T-cell (primary cell): ENCODE results near the gene ADGRG7. TPM values are rescaled to one million over a fixed set of nuclear protein-coding genes. Genes with fewer than 3 reads are reported as not detected.

Experiments used
- ATAC-seq, 4 experiments: fragments of 200-7000 bp in 3 of 4; fragments of 150-1000 bp in 1 of 4; cut with Tn5 transposase; replicated peaks in 1 of 4; 1 replicate in 3 of 4; 2 replicates in 1 of 4; pipeline ENCODE4 v1.10.0; 2021; ENCODE audit warnings: moderate library complexity in 3 of 4, mild to moderate bottlenecking in 2 of 4, moderate number of reproducible peaks in 1 of 4
- CTCF ChIA-PET, 2 donors: fragments of 300-600 bp; sonication (Branson Sonifier 250); formaldehyde crosslinking; loops; one replicate each; lab custom pipeline; 2022; ENCODE audit warnings: antibody characterized with exemption in 2 of 2; lab: Charles Lee
- POLR2A ChIA-PET, 2 donors: fragments of 300-600 bp; sonication (Branson Sonifier 250); formaldehyde crosslinking; loops; one replicate each; lab custom pipeline; 2022; ENCODE audit warnings: antibody characterized with exemption in 2 of 2; lab: Charles Lee
- DNase-seq, 35 experiments: peaks; one replicate each; pipeline versions ENCODE4 v3.0.0 to v3.0.0-alpha.2; 2013 to 2023
- H3K27ac ChIP-seq: one replicate; pipeline ENCODE4 v1.5.1; 2013; ENCODE audit warnings: low read length
- H3K27me3 ChIP-seq, 2 experiments: replicated peaks in 1 of 2; 1 replicate in 1 of 2; 2 replicates in 1 of 2; pipeline versions ENCODE4 v1.6.1 to v1.7.0; 2013; ENCODE audit warnings: low read length in 1 of 2, mixed read lengths in 1 of 2; ENCODE audit not compliant: control insufficient read depth in 2 of 2, insufficient read depth in 2 of 2; ENCODE audit errors: extremely low read depth in 1 of 2
- H3K36me3 ChIP-seq, 2 donors: 1 replicate in 1 of 2; 2 replicates in 1 of 2; pipeline versions ENCODE4 v1.6.1 to v1.7.0; 2013; ENCODE audit warnings: low read length in 1 of 2; ENCODE audit not compliant: control insufficient read depth in 2 of 2, insufficient read depth in 1 of 2; ENCODE audit errors: extremely low read depth in 1 of 2
- H3K4me1 ChIP-seq, 2 experiments: 1 replicate in 1 of 2; 2 replicates in 1 of 2; pipeline versions ENCODE4 v1.6.1 to v1.7.0; 2013; ENCODE audit warnings: low read length in 2 of 2, mixed read lengths in 1 of 2; ENCODE audit not compliant: insufficient read depth in 2 of 2, control insufficient read depth in 1 of 2; ENCODE audit errors: extremely low read depth in 1 of 2
- H3K4me3 ChIP-seq, 2 donors: 1 replicate in 1 of 2; 2 replicates in 1 of 2; pipeline versions ENCODE4 v1.5.1 to v1.7.0; 2013; ENCODE audit warnings: mild to moderate bottlenecking in 2 of 2, low read length in 1 of 2, moderate library complexity in 1 of 2; ENCODE audit not compliant: control insufficient read depth in 1 of 2; ENCODE audit errors: extremely low read depth in 1 of 2
- H3K9me3 ChIP-seq: 2 replicates; pipeline ENCODE4 v1.7.0; 2013
- H3K27ac Mint-ChIP-seq, 2 donors: one replicate each; pipeline ENCODE4 v1.8.0; 2020 to 2021; ENCODE audit warnings: mild to moderate bottlenecking in 2 of 2, mixed read lengths in 2 of 2
- H3K27me3 Mint-ChIP-seq, 2 donors: one replicate each; pipeline ENCODE4 v1.8.0; 2021 to 2022; ENCODE audit warnings: mixed read lengths in 2 of 2
- H3K36me3 Mint-ChIP-seq: one replicate; pipeline ENCODE4 v1.8.0; 2021; ENCODE audit warnings: mixed read lengths
- H3K4me1 Mint-ChIP-seq, 3 donors: one replicate each; pipeline ENCODE4 v1.8.0; 2020 to 2022; ENCODE audit warnings: mixed read lengths in 3 of 3, mild to moderate bottlenecking in 1 of 3
- H3K4me3 Mint-ChIP-seq, 3 donors: one replicate each; pipeline ENCODE4 v1.8.0; 2020 to 2022; ENCODE audit warnings: mild to moderate bottlenecking in 3 of 3, mixed read lengths in 3 of 3, moderate library complexity in 3 of 3
- H3K9me3 Mint-ChIP-seq, 3 donors: one replicate each; pipeline ENCODE4 v1.8.0; 2020 to 2022; ENCODE audit warnings: mixed read lengths in 3 of 3
- WGBS: methylation state at CpG from one replicate; pipeline ENCODE4 v1.1.5; 2013; ENCODE audit warnings: missing lambda C conversion rate; ENCODE audit not compliant: insufficient coverage; 5-methylcytosine and 5-hydroxymethylcytosine counted together
- total RNA-seq, 35 experiments: library from RNA in 6 of 35; stranded (reverse) in 6 of 35; fragments of 120-200 nt in 1 of 35; gene quantifications; one replicate each; pipeline versions ENCODE4 v1.2.1 to v1.2.4 and lab custom pipeline; 2013 to 2026

Gene ADGRG7
- total RNA-seq, 5 donors from 2014 or later (not counting 1 experiment from before 2014, with no cell fraction given) = not detected

GRCh38 chr3:100681496-100681895, 72.1 kb downstream of the ADGRG7 start:
- no peak overlapping the region for H3K4me3 ChIP-seq
- DNase-seq (no peak), ATAC-seq (no peak)
- H3K27ac Mint-ChIP-seq = no peak overlapping the region
- H3K9me3 Mint-ChIP-seq = no peaks in the 10 kb centered on the region
- ChIA-PET POLR2A (no interaction called here), CTCF (interaction anchor here in 1 of 2 donors (0.6 kb wide), 1 partner anchor 38 kb away, joined by 3 read pairs; no protein-coding TSS in a partner anchor)
- H3K4me1 Mint-ChIP-seq = no peaks in the 10 kb centered on the region
- no peaks in the 10 kb centered on the region for H3K4me1 ChIP-seq
- peaks cover 0 to 4% of the 10 kb centered on the region in 2 donors for H3K27me3 Mint-ChIP-seq
- H3K9me3 ChIP-seq = no peaks in the 10 kb centered on the region
- no peaks in the 10 kb centered on the region for H3K36me3 ChIP-seq
- no peak overlapping the region for H3K27ac ChIP-seq
- no CpG with 5 or more reads among the region's 1 CpG for whole genome bisulfite sequencing
- H3K4me3 Mint-ChIP-seq = no peak overlapping the region
- no peaks in the 10 kb centered on the region for H3K36me3 Mint-ChIP-seq
- peaks cover 0 to 6% of the 10 kb centered on the region in 2 experiments for H3K27me3 ChIP-seq

DNA sequence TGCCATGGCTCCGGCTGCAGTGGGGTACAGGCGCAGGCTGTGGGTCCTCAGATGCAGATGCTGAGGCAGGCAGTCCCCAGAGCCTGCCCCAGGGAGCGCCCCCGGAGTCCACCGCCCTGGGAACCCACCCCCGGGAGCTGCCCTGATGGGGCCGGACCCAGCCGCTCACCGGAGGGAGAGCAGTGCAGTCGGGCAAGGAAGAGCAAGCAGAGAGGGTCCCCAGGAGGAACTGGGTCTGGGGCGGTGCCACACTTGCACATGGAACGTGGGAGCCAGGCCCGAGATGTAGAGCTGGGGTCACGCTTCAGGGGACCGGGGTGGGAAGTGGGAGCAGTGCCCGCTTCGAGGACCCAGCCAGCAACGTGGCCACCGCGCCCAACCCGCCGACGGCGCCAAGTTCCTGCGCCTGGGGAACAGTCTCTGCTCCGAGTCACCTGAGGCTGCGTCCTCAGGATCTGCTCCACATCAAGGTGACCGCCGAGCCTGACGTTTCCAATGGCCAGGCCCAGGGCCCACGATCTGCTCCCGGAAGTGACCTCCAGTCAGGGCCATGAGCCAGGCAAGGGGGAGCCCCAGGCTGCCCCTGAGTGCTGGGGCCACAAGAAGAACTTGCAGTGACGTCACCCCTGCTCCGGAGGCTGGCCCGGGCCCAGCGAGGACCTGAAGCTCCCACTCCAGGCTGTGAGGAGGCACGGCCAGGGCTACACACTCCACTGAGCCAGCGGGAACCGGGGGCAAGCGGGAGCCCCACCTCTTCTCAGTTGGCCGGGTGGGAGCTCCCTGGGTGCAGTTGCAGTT, 72.9 kb downstream of the ADGRG7 start:
- H3K27me3 Mint-ChIP-seq = peaks cover 0 to 4% of the 10 kb centered on the region in 2 donors

GRCh38 chr3:100682854-100683760, 73.7 kb downstream of the ADGRG7 start:
- 87% methylated on average over 11 of the region's 18 CpGs for WGBS
- ATAC-seq (no peak), DNase-seq (no peak)
- H3K4me1 Mint-ChIP-seq = no peaks in the 10 kb centered on the region
- H3K36me3 Mint-ChIP-seq = no peaks in the 10 kb centered on the region
- ChIA-PET POLR2A (interaction anchor here in 1 of 2 donors (0.9 kb wide), 1 partner anchor 18 kb away, joined by 4 read pairs; no protein-coding TSS in a partner anchor), CTCF (interaction anchor here in 1 of 2 donors (0.6 kb wide), 2 partner anchors 10 to 13 kb away, joined by 3 read pairs; no protein-coding TSS in a partner anchor)
- Histone ChIP-seq H3K27me3 (peaks cover 0 to 6% of the 10 kb centered on the region in 2 experiments), H3K4me3 (no peak overlapping the region), H3K36me3 (no peaks in the 10 kb centered on the region), H3K4me1 (no peaks in the 10 kb centered on the region), H3K9me3 (no peaks in the 10 kb centered on the region), H3K27ac (no peak overlapping the region)
- no peaks in the 10 kb centered on the region for H3K9me3 Mint-ChIP-seq
- H3K4me3 Mint-ChIP-seq = no peak overlapping the region
- no peak overlapping the region for H3K27ac Mint-ChIP-seq
- peaks cover 0 to 4% of the 10 kb centered on the region in 2 donors for H3K27me3 Mint-ChIP-seq

More for the DNA sequence above, 72.9 kb downstream of the ADGRG7 start:
- Histone ChIP-seq H3K4me3 (no peak overlapping the region), H3K36me3 (no peaks in the 10 kb centered on the region), H3K27ac (no peak overlapping the region), H3K9me3 (no peaks in the 10 kb centered on the region), H3K4me1 (no peaks in the 10 kb centered on the region), H3K27me3 (peaks cover 0 to 6% of the 10 kb centered on the region in 2 experiments)
- ATAC-seq = peak in 1 of 4 experiments; percentile 23
- ChIA-PET CTCF (interaction anchor here in 1 of 2 donors (0.6 kb wide), 2 partner anchors 10 to 14 kb away, joined by 3 read pairs; no protein-coding TSS in a partner anchor), POLR2A (no interaction called here)
- Mint-ChIP-seq H3K9me3 (no peaks in the 10 kb centered on the region), H3K27ac (no peak overlapping the region), H3K4me1 (no peaks in the 10 kb centered on the region), H3K36me3 (no peaks in the 10 kb centered on the region), H3K4me3 (no peak overlapping the region)
- WGBS = 81% methylated on average over 33 of the region's 41 CpGs
- DNase-seq = no peak

- no peaks in the 10 kb centered on the region for H3K36me3 ChIP-seq
- ChIA-PET POLR2A (interaction anchor here in 1 of 2 donors (0.6 kb wide), 1 partner anchor 25 kb away, joined by 3 read pairs; no protein-coding TSS in a partner anchor), CTCF (interaction anchor here (0.6 to 0.8 kb wide), 2 partner anchors 386 to 433 kb away, joined by 3 read pairs; no protein-coding TSS in a partner anchor)
- Mint-ChIP-seq H3K4me3 (no peak overlapping the region), H3K36me3 (peaks cover 2% of the 10 kb centered on the region), H3K9me3 (no peaks in the 10 kb centered on the region), H3K4me1 (no peaks in the 10 kb centered on the region), H3K27ac (no peak overlapping the region), H3K27me3 (peaks cover 51 to 64% of the 10 kb centered on the region in 2 donors)
- no peaks in the 10 kb centered on the region for H3K4me1 ChIP-seq
- no peaks in the 10 kb centered on the region for H3K9me3 ChIP-seq
- no peak overlapping the region for H3K27ac ChIP-seq
- H3K4me3 ChIP-seq = no peak overlapping the region
- no peak for DNase-seq
- peaks cover 0 to 16% of the 10 kb centered on the region in 2 experiments for H3K27me3 ChIP-seq
- ATAC-seq = no peak
These were observed 83.8 kb downstream of the ADGRG7 start for GRCh38 chr3:100693225-100693624.

DNA sequence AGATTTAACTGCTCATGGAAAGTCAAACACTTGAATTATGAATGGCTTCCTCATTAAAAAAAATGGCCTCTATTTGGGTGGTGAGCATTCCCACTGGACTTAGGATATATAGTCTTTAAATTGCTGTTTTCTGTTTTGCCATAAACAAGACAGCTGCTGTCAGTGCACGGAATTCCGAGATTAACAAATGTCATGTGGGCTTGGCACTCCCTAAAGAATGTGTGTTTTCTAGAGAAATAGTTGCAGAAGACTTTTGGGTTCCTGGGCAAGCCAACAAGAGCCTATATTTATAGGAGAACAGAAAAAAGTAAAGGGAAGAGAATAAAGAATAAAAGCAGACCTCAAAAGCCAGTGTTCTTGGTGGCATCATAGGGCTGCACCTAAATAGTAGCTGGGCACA, 86.3 kb downstream of the ADGRG7 start:
- Mint-ChIP-seq H3K27ac (peak overlapping the region in 1 of 2 donors; percentile 38), H3K36me3 (peaks cover 2% of the 10 kb centered on the region), H3K9me3 (no peaks in the 10 kb centered on the region), H3K27me3 (peaks cover 53 to 66% of the 10 kb centered on the region in 2 donors), H3K4me3 (no peak overlapping the region), H3K4me1 (no peaks in the 10 kb centered on the region)
- peaks cover 0 to 16% of the 10 kb centered on the region in 2 experiments for H3K27me3 ChIP-seq
- H3K4me3 ChIP-seq = no peak overlapping the region
- H3K9me3 ChIP-seq = no peaks in the 10 kb centered on the region
- 100% methylated on average over 2 of the region's 2 CpGs for whole genome bisulfite sequencing
- no peak for DNase-seq
- ChIA-PET POLR2A (no interaction called here), CTCF (interaction anchor here in 1 of 2 donors (0.6 to 0.7 kb wide), 2 partner anchors 13 to 46 kb away, joined by 3 read pairs; no protein-coding TSS in a partner anchor)
- no peaks in the 10 kb centered on the region for H3K4me1 ChIP-seq
- no peak for ATAC-seq
- H3K27ac ChIP-seq = no peak overlapping the region
- no peaks in the 10 kb centered on the region for H3K36me3 ChIP-seq

DNA sequence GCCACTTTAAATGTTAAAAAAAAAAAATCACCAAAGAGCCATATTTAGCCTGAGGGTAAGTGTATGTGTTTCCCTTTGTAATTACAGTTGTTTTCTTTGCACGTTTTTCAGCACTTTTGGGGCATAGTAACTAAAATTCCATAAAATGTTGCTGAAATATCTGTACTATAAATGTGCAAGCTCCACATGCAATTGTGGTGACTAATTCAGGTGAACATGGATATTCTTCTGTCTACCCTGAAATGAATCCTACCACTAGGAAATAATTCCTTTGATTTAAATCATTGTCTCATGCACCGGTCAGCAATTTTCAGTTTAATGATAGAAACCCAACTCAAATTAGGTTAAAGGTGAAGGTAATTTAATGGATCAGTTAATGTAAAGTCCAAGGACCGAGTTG, 86.8 kb downstream of the ADGRG7 start:
- Mint-ChIP-seq H3K27me3 (peaks cover 53 to 62% of the 10 kb centered on the region in 2 donors), H3K4me1 (no peaks in the 10 kb centered on the region), H3K36me3 (peaks cover 2% of the 10 kb centered on the region), H3K4me3 (no peak overlapping the region), H3K9me3 (no peaks in the 10 kb centered on the region), H3K27ac (no peak overlapping the region)
- WGBS = 43% methylated on average over 1 of the region's 3 CpGs
- no peak overlapping the region for H3K4me3 ChIP-seq
- no peak overlapping the region for H3K27ac ChIP-seq
- CTCF ChIA-PET = interaction anchor here in 1 of 2 donors (0.6 to 0.7 kb wide), 2 partner anchors 13 to 47 kb away, joined by 3 read pairs; no protein-coding TSS in a partner anchor
- H3K9me3 ChIP-seq = no peaks in the 10 kb centered on the region
- H3K27me3 ChIP-seq = peaks cover 0 to 12% of the 10 kb centered on the region in 2 experiments
- ATAC-seq = no peak
- H3K4me1 ChIP-seq = no peaks in the 10 kb centered on the region
- DNase-seq = no peak
- POLR2A ChIA-PET = no interaction called here
- H3K36me3 ChIP-seq = no peaks in the 10 kb centered on the region
